Fibroblast of lung (primary cell): ENCODE measurements around the gene MAGI2.

Experiments
- EZH2 ChIP-seq: IDR thresholded peaks from 2 replicates; pipeline ENCODE4 v1.5.1; 2012; ENCODE audit warnings: low read length, control low read depth, mild to moderate bottlenecking; ENCODE audit errors: missing control alignments
- TF ChIP-seq, protein P1 (sequence below), 2 donors: IDR thresholded peaks in 1 of 2; conservative IDR thresholded peaks in 1 of 2; 1 replicate in 1 of 2; 2 replicates in 1 of 2; pipeline ENCODE4 v1.5.1; 2011 to 2012; ENCODE audit warnings: low read length in 2 of 2, control low read depth in 1 of 2, inconsistent platforms in 1 of 2, low read depth in 1 of 2, mild to moderate bottlenecking in 1 of 2

DNA sequence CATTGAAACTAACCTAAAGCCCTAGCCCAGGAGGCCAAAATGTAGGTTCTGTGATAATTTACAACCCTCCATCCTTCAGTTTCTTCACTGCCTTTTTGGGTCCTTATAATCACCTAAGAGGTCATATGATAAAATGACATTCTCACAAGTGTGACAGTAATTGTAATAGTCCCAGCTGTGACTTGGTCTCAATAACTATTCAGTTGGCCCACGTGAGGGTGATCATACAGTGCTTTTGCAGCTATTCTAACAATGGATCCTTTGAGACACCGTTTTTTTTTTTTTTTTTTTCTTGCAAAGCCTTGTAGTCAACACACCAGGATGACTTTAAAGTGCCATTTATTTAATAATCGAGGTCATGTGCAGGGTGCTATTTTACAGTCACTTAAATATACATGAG, 894.9 kb downstream of the MAGI2 start:
- TF ChIP-seq, protein P1, sequence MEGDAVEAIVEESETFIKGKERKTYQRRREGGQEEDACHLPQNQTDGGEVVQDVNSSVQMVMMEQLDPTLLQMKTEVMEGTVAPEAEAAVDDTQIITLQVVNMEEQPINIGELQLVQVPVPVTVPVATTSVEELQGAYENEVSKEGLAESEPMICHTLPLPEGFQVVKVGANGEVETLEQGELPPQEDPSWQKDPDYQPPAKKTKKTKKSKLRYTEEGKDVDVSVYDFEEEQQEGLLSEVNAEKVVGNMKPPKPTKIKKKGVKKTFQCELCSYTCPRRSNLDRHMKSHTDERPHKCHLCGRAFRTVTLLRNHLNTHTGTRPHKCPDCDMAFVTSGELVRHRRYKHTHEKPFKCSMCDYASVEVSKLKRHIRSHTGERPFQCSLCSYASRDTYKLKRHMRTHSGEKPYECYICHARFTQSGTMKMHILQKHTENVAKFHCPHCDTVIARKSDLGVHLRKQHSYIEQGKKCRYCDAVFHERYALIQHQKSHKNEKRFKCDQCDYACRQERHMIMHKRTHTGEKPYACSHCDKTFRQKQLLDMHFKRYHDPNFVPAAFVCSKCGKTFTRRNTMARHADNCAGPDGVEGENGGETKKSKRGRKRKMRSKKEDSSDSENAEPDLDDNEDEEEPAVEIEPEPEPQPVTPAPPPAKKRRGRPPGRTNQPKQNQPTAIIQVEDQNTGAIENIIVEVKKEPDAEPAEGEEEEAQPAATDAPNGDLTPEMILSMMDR (conservative IDR thresholded peaks at IDR 0.05 in 1 of 2, IDR thresholded peaks at IDR 0.05 in 1 of 2; ENCODE audit: low read depth in 1 of 2, low read length in 2 of 2) = no peak
- TF ChIP-seq EZH2 = no peak
